Renal pelvis (tissue), 4 donors: ENCODE measurements around the gene RNF26. TPM values are rescaled to one million over a fixed set of nuclear protein-coding genes. Genes with fewer than 3 reads are reported as not detected.

Source experiments
- DNase-seq: peaks from one replicate; pipeline ENCODE4 v3.0.0-alpha.2; 2013
- polyA plus RNA-seq, 3 donors: library from polyadenylated mRNA; unstranded; fragments of 120-200 nt; gene quantifications; one replicate each; pipeline ENCODE4 v1.2.1, GENCODE V29; 2013; ENCODE audit not compliant: insufficient read length in 3 of 3

RNF26 gene
- polyA plus RNA-seq, 3 donors: 33.5 to 39.5 (median 38.2) TPM

DNA sequence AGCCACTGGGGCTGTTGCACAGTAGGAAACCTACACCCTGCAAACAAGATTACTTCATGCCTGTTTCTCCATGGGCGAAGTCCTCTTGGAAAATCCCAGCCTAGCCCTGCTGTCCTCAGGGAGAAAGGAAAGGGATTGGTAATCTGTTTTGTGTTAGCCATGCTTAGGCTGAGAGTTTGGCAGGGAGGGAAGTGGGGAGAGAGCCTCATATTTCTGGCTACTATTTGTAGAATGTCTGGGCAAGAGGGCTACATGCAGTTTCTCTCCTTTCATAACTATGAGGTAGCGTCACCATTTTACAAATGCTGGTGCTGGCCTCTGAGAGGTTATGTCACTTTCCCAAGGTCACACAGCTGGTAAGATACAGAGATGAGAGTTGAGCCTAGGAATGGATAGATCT lies 12.9 kb downstream of the RNF26 start:
- DNase-seq: no peak

DNA sequence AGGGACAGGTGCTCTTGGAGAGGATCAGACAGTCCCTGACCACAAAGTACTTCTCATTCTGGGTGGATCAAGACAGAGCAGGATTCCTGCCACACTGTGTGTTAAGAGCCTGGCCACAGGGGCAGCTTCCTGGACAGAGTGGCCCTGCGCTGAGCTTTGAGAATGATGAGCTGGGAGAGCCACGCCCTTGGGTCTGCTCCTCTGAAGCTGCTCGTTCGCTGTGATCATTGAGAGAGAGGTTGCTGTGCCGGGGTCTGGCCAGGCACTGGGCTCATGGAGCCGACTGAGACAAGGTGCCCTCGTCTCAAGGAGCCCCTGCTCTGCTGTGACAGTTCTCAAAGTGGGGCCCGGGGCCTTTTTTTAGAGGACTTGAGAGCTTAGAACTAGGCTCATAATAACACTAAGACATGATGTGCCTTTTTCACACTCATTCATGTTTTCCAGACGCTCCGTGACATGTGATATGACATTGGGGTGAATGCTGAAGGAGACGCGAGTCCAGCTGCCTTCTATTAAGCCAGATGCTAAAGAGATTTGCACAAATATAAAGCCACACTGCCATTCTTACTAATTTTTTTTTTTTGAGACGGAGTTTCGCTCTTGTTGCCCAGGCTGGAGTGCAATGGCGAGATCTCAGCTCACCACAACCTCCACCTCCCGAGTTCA lies 13.7 kb downstream of the RNF26 start:
- DNase-seq: no peak

DNA sequence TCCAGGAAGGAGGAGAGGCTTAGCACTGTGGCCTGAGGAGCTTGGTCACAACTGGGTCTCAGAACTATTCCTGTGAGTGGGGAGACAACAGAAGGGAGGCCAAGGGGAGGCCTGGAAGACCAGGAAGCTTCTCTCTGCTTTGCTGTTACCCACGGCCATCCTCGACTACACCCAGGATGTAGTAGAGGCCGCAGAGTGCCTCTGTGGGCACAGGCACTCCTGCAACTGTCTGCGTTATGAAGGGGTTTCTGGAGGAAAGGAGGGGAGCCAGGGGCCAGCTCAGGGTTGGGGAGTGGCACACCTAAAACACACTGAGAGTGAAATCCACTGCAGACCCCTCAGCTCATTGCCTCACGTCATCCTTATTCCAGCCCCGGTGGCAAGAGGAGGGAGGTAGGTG lies 16.0 kb downstream of the RNF26 start:
- no peak for DNase-seq

DNA sequence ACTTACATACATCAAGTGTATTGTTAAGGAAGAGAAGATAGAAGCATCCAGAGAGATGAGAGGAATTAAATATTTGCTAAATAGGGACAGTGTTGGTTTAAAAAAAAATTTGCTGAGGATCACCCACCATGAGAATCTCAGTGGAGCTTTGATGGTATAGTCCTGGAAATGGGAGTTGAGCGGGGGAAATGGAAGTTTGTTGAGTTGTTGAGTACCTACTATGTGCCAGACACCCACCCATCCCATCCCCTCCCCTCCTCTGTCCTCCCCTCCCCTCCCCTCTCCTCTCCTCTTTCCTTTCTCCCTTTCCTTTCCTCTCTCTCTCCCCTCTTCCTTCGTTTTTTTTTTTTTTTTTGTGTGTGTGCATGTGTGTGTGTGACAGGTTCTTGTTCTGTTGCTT lies 16.9 kb downstream of the RNF26 start:
- DNase-seq: no peak

- DNase-seq: peak; percentile 72
Observed at GRCh38 chr11:119352857-119353260, 18.5 kb downstream of the RNF26 start.

DNA sequence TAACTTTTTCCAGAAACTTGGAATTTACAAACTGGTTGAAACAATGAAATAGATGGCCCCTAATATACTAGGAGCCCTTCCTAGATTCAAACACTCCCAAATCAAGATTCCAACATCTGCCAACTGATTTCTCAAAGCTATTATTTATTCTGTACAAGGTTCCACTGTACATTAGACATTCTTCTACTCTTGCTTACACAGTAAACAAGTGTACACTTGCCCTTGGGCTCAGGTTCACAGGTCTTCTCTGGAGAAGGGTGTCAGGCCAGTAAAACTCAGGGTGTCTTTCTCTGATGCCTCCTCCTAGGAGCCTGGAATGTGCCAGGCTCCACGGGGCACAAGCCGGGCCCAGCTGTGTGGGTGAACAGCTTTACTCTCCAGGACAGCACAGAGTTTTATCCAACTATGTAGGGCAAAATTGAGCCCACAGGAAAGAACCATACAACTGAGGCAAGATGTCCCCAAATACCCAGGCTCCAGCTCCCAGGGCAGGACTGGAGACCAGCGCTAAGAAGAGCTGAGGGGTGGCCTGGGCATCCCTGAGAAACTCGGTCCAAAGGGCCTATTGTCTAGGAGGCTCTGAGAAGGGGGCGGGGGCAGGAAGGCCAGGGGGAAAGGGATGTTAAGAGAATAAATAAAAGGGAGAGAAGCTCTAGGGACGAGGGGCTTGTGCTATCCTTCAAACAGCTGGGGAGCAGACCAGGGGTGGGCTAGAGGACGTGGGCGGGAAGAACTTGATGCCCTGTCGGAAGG lies 20.9 kb downstream of the RNF26 start:
- DNase-seq: no peak

DNA sequence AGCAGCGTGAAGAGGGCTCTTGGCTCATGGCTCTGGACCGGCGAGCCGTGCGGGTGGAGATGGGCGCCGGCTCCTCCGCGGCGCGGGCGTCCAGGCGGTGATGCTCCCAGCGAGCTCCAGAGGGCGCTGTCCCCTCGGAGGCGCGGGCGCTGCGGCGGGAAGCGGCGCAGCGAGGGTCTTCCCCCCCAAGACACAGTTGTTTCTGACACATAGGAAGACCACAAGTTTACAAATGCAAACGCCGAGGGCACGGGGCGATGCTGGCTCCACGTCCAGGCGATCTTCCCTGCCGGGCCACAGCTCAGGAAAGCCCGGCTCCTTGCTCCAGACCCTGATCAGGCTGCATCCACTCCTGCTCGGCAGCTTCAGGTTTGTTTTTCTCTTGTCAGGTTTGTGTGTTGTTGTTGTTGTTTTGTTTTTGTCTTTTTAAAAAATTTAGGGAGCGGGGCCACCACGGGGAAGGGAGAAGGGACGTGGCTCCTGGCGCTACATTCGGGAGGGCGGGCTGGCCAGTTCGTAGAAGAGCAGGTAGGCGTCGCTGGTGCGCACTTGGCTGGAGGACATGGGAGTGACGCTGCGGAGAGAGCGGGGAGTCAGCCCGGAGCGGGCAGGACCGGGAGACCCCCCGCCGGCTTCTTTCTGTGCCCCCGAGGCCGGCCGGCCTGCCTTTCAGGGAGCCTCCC lies 22.2 kb downstream of the RNF26 start:
- peak; percentile 82 for DNase-seq

- DNase-seq: no peak
Observed at GRCh38 chr11:119357074-119357473, 22.7 kb downstream of the RNF26 start.

DNA sequence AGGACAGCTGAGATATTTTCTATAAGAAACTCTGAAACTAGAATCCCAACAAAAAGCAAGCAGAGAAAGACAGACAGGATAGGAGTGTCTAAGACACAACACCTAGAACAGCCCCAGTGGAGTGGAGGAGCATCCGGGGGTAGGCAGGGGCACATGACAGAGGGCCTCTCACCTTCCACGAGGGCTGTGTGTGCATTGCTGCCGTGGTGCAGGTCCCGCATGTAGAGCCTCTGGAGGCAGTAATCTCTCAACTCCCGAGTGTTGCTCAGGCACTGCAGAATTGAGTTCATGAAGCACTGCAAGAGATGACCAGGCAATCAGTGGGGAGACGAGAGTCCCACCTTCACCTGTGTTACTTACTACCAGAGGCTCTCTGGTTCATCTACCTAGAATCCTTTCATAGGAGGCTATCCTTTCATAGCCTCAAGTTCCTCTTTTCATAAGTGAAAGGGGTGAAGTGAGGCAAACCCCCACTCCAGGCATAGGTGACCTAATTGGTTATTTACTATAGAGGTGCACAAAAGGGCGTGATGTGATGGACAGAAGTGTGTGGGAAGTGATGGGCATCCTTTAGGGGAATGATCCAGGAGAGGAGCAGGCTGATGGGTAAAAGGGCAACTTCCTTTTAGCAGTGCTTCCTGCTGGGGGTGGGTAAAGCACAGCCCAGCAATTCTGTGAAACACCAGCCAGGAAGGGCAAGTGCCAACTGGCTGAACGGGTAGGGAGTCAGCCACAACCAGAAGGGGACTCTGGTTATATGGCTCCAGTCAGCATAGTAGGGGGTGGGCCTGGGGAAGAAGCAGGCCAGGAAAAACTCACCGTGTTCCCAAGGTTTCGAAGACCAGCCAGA lies 25.3 kb downstream of the RNF26 start:
- no peak for DNase-seq

DNA sequence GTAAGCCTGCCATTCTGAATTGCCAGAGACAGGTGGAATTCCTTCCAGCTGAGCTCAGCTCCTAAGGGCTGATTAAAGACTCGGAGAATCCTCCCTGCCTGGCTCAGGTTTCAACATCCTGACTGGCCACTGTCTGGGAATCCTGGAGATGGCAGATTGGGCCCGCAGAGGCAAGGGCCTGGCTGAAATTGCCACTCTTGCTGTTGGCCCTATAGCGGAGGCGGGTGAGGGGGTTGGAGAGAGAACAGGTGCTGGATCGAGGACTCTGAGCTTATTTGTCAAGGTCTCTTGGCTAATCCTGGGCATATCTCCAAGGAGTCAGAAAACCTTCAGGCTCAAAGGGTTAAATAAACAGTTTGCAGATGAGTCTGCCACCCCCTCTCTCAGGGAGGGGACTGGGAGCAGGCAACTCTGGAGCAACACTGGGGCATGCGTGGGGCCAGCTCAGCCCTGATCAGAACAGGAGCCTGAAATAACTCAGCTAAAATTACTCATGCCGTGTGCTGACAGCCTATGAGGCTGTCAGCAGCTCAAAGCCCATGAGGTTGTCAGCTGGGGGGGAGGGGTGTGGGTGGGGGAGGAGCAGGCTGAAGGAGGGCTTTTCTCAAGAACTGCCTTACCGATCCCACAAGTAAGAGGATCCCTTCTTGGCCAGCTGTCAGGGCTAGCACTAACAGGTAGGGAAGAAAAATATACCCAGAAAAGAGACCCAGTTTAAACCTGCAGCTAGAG lies 26.9 kb downstream of the RNF26 start:
- peak; percentile 84 for DNase-seq

- no peak for DNase-seq
Observed at GRCh38 chr11:119361941-119362725, 27.8 kb downstream of the RNF26 start.

DNA sequence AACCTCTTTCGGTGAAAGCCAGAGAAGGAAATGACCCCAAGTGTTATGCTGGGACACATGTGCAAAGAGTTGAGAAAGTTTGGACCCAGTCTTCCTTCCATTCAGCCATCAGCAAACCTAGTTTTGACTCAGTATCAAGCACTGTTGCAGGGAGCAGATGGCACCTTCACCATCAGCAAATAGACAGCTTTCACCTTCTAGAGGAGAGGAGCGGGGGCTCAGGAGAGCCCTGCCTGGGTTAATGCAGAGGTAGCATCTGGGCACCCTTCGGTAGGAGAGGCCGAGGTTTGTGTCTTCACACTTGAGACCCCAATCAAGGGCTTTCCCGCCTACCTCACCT lies 28.4 kb downstream of the RNF26 start:
- no peak for DNase-seq

GRCh38 chr11:119363081-119363850 lies 28.9 kb downstream of the RNF26 start:
- no peak for DNase-seq

GRCh38 chr11:119363851-119364590 lies 29.7 kb downstream of the RNF26 start:
- DNase-seq: no peak

DNA sequence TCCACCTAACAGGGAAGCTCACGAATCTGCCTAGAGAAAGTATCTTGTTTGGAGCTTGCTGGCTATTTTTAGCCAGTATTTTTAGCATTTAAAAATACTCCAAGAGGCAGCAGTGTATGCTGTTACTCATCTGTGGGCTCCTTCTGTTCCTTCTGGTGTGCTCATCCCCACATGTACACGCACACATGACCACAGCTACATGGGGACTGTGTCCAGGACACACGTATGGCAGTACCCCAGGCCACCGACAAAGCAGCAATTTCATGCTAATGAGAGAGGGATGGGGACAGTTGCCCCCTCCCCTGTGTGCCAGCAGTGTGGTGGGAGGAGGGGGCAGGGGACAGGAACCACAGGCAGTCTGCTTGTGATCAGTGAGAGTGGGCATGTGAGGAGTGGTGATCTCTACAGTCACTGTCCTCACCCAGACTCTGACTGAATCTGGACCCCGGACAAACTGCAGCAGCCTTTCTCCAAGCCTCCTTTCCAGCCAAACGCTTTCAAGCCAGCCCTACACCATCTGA lies 30.8 kb downstream of the RNF26 start:
- no peak for DNase-seq

DNA sequence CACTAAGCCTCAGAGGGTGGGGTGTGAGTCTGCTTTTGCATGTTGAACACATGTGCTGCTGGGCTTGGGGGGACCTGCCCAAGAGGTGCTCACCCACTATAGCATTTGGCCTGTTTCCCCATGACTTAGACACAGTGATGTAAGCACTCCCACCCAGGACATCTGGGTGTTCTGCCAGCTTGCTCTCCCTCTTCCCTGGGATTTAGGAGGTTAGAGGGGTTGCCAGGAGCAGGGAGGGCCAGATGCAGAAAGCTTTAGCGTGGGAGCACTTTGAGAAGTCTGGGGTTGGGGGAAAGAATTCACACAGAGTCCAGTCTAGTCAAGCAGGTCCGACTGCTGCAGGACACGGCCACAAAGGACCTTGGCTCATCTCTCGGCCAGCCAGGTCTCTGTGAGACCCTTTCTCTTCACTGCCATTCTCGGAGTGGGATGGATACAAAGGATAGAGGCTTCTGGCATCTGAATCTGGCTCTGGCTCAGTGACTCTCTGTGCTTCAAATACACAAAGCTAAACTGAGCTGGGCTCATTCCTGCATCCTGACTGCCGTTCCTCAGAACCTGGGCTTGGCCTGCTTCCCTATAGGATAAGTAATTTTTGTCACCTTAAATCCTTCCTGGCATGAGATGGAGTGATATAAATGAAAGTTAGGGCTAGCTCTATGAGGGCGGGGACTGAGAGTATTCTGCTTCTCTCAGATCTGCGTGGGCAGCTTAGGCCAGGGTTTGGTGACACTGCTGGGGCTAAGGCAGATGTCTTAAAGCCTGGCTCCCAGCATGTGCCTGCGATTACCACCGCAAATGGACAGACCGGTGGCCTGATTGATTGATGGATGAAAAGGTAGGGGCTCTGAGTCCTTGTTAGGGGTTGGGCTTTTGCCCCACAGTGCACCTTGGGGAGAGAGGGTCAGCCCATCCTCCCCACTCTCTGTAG lies 32.6 kb downstream of the RNF26 start:
- DNase-seq: no peak

- peak; percentile 78 for DNase-seq
Observed at GRCh38 chr11:119367661-119368120, 33.4 kb downstream of the RNF26 start.
